Tibial nerve (tissue), 4 donors: ENCODE results near the gene COL4A2. TPM values are rescaled to one million over a fixed set of nuclear protein-coding genes. Genes with fewer than 3 reads are reported as not detected.

Experiments
- DNase-seq, 2 donors: peaks; one replicate each; pipeline ENCODE4 v3.0.0-alpha.2; 2019; ENCODE audit warnings: low spot score in 2 of 2
- H3K27ac ChIP-seq, 4 donors: fragments of 200-600 bp; sonication (generic) in 3 of 4; one replicate each; pipeline ENCODE4 v1.5.1; 2017 to 2019; ENCODE audit warnings: mild to moderate bottlenecking in 1 of 4
- H3K27me3 ChIP-seq, 2 donors: fragments of 200-600 bp; sonication (generic) in 1 of 2; one replicate each; pipeline versions ENCODE4 v1.5.1 to v1.6.0; 2017 to 2019
- H3K36me3 ChIP-seq, 3 donors: fragments of 200-600 bp; sonication (generic); one replicate each; pipeline ENCODE4 v1.5.1; 2018 to 2019
- H3K4me1 ChIP-seq, 4 donors: fragments of 200-600 bp; sonication (generic) in 3 of 4; one replicate each; pipeline ENCODE4 v1.5.1; 2017 to 2019
- H3K4me3 ChIP-seq, 4 donors: fragments of 200-600 bp; sonication (generic) in 3 of 4; one replicate each; pipeline ENCODE4 v1.5.1; 2017 to 2019; ENCODE audit warnings: mild to moderate bottlenecking in 1 of 4, moderate library complexity in 1 of 4
- H3K9me3 ChIP-seq, 4 donors: fragments of 200-600 bp; sonication (generic) in 3 of 4; one replicate each; pipeline ENCODE4 v1.5.1; 2017 to 2019
- EP300 ChIP-seq, 2 donors: sonication (generic); formaldehyde crosslinking; IDR thresholded peaks; one replicate each; pipeline ENCODE4 v1.6.1; 2017; ENCODE audit warnings: antibody characterized with exemption in 2 of 2, mild to moderate bottlenecking in 1 of 2
- POLR2A ChIP-seq, 2 donors: fragments of 450-650 bp; IDR thresholded peaks; one replicate each; pipeline ENCODE4 v1.6.1; 2017; ENCODE audit warnings: antibody characterized with exemption in 2 of 2, mild to moderate bottlenecking in 2 of 2, moderate library complexity in 2 of 2
- WGBS, 2 donors: methylation state at CpG; one replicate each; pipeline ENCODE4 v1.1.5; 2018; 5-methylcytosine and 5-hydroxymethylcytosine counted together
- total RNA-seq, 4 donors: library from RNA; depleted of rRNA; stranded (reverse); fragments of >200 nt; gene quantifications; one replicate each; pipeline ENCODE4 v1.1.0, GENCODE V29; 2016
- TF ChIP-seq, protein P1 (sequence below), 5 experiments: fragments of 200-600 bp in 3 of 5; fragments of 450-650 bp in 2 of 5; sonication (generic) in 3 of 5; IDR thresholded peaks; one replicate each; pipeline ENCODE4 v1.5.1; 2016 to 2019; ENCODE audit warnings: antibody characterized with exemption in 5 of 5, mild to moderate bottlenecking in 3 of 5, moderate library complexity in 2 of 5

Gene COL4A2
- total RNA-seq, 4 donors from 2014 or later, result 576 to 821 (median 658) TPM

DNA sequence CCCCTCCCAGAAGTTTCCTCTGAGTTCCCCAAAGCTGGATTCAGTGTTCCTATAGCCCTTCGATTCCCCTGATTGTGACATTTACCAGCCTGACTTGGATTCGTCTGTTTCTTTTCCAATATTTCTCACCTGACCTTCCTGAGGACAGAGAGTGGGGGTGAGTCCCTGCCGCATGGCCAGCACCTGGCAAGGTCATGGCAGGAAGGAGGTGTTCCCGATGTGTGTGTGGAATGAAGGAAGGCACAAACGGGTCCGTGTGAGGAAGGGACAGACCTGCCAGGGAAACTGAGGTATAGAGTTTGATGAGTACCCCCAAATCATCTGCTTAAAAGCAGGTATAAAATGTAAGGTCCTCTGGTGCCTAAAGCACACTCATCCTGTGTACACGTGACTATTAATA, 3.4 kb upstream of the COL4A2 start:
- H3K4me1 ChIP-seq, result peaks cover 0 to 67% (median 35%) of the 10 kb centered on the region in 4 donors
- no peaks in the 10 kb centered on the region for H3K36me3 ChIP-seq
- no peaks in the 10 kb centered on the region for H3K27me3 ChIP-seq
- H3K27ac ChIP-seq, result peak overlapping the region in 3 of 4 donors; percentile 6 to 98 (median 97)
- 68 to 73% methylated on average over 7 of the region's 7 CpGs for WGBS, 2 donors
- TF ChIP-seq, protein P1, sequence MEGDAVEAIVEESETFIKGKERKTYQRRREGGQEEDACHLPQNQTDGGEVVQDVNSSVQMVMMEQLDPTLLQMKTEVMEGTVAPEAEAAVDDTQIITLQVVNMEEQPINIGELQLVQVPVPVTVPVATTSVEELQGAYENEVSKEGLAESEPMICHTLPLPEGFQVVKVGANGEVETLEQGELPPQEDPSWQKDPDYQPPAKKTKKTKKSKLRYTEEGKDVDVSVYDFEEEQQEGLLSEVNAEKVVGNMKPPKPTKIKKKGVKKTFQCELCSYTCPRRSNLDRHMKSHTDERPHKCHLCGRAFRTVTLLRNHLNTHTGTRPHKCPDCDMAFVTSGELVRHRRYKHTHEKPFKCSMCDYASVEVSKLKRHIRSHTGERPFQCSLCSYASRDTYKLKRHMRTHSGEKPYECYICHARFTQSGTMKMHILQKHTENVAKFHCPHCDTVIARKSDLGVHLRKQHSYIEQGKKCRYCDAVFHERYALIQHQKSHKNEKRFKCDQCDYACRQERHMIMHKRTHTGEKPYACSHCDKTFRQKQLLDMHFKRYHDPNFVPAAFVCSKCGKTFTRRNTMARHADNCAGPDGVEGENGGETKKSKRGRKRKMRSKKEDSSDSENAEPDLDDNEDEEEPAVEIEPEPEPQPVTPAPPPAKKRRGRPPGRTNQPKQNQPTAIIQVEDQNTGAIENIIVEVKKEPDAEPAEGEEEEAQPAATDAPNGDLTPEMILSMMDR (IDR thresholded peaks at IDR 0.05), result no peak
- TF ChIP-seq EP300 (IDR thresholded peaks at IDR 0.05) (peak in 1 of 2 donors; percentile 6), POLR2A (IDR thresholded peaks at IDR 0.05) (no peak)
- DNase-seq, result no peak
- no peaks in the 10 kb centered on the region for H3K9me3 ChIP-seq
- peak overlapping the region in 1 of 4 donors; percentile 96 for H3K4me3 ChIP-seq

GRCh38 chr13:110304256-110304655, 2.8 kb upstream of the COL4A2 start:
- 18 to 40% methylated on average over 4 of the region's 4 CpGs for WGBS, 2 donors
- DNase-seq, result peak in 1 of 2 donors; percentile 47

GRCh38 chr13:110305001-110305400, 2.1 kb upstream of the COL4A2 start:
- WGBS, 2 donors, result 22 to 23% methylated on average over 4 of the region's 4 CpGs
- Histone ChIP-seq H3K36me3 (no peaks in the 10 kb centered on the region), H3K27me3 (no peaks in the 10 kb centered on the region), H3K4me1 (peaks cover 0 to 65% (median 31%) of the 10 kb centered on the region in 4 donors), H3K9me3 (no peaks in the 10 kb centered on the region), H3K4me3 (peak overlapping the region; percentile 61 to 96 (median 82)), H3K27ac (peak overlapping the region; percentile 83 to 98 (median 94))
- TF ChIP-seq EP300 (IDR thresholded peaks at IDR 0.05), result no peak
- TF ChIP-seq, protein P1 (IDR thresholded peaks at IDR 0.05), result no peak
- TF ChIP-seq POLR2A (IDR thresholded peaks at IDR 0.05), result no peak
- no peak for DNase-seq

More at GRCh38 chr13:110304256-110304655, 2.8 kb upstream of the COL4A2 start:
- Histone ChIP-seq H3K4me3 (peak overlapping the region; percentile 61 to 96 (median 82)), H3K9me3 (no peaks in the 10 kb centered on the region), H3K4me1 (peaks cover 0 to 65% (median 33%) of the 10 kb centered on the region in 4 donors), H3K27ac (peak overlapping the region; percentile 83 to 98 (median 94)), H3K27me3 (no peaks in the 10 kb centered on the region), H3K36me3 (no peaks in the 10 kb centered on the region)
- TF ChIP-seq, protein P1 (IDR thresholded peaks at IDR 0.05), result no peak
- TF ChIP-seq EP300 (IDR thresholded peaks at IDR 0.05), result peak; percentile 1 to 76
- TF ChIP-seq POLR2A (IDR thresholded peaks at IDR 0.05), result peak in 1 of 2 donors; percentile 16

GRCh38 chr13:110305544-110305943, 1.5 kb upstream of the COL4A2 start:
- peak overlapping the region; percentile 83 to 98 (median 94) for H3K27ac ChIP-seq
- no peaks in the 10 kb centered on the region for H3K36me3 ChIP-seq
- TF ChIP-seq EP300 (IDR thresholded peaks at IDR 0.05), result peak in 1 of 2 donors; percentile 0
- TF ChIP-seq, protein P1 (IDR thresholded peaks at IDR 0.05), result no peak
- TF ChIP-seq POLR2A (IDR thresholded peaks at IDR 0.05), result no peak
- DNase-seq, result no peak
- 23 to 32% methylated on average over 2 of the region's 2 CpGs for WGBS, 2 donors
- no peaks in the 10 kb centered on the region for H3K9me3 ChIP-seq
- peak overlapping the region; percentile 61 to 96 (median 82) for H3K4me3 ChIP-seq
- peaks cover 0 to 65% (median 32%) of the 10 kb centered on the region in 4 donors for H3K4me1 ChIP-seq
- no peaks in the 10 kb centered on the region for H3K27me3 ChIP-seq

DNA sequence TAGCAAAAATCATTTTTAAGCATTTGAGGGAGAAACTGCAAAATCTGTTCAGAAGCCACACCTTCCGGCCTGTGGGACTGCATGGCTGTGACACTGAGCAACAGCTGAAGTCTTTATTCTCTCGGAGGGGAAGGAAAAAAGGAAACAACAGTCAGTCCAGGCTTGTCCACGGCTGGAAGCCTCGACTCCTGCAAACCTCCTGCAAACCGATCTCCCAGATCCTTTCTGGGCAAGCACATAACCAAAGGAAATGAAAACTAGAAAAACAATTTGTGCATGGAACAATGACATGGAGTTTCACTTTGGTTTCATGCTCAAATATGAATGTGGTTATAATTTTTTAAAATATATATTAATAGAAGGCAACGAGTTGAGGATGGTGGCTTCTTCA, 1.1 kb upstream of the COL4A2 start:
- H3K4me1 ChIP-seq, result peaks cover 0 to 65% (median 33%) of the 10 kb centered on the region in 4 donors
- H3K4me3 ChIP-seq, result peak overlapping the region; percentile 61 to 96 (median 82)
- TF ChIP-seq, protein P1 (IDR thresholded peaks at IDR 0.05), result no peak
- peak in 1 of 2 donors; percentile 66 for TF ChIP-seq EP300 (IDR thresholded peaks at IDR 0.05)
- TF ChIP-seq POLR2A (IDR thresholded peaks at IDR 0.05), result peak in 1 of 2 donors; percentile 16
- 1 to 2% methylated on average over 6 of the region's 6 CpGs for WGBS, 2 donors
- peak overlapping the region; percentile 83 to 98 (median 94) for H3K27ac ChIP-seq
- no peaks in the 10 kb centered on the region for H3K36me3 ChIP-seq
- no peaks in the 10 kb centered on the region for H3K9me3 ChIP-seq
- H3K27me3 ChIP-seq, result no peaks in the 10 kb centered on the region
- no peak for DNase-seq
